HEK293T (cell line): Measurements from ENCODE around the gene GCDH.
A peak's percentile ranks its signal among the peaks of the same experiment; 100 is the strongest.

Experiments used
- CTCF ChIA-PET: fragments of 350-600 bp; formaldehyde crosslinking; extraction: SDS; loops from one replicate; lab custom pipeline; 2021; ENCODE audit warnings: antibody characterized with exemption, inconsistent platforms; lab: Yijun Ruan, JAX
- POLR2A ChIA-PET: fragments of 350-600 bp; formaldehyde crosslinking; extraction: SDS; loops from one replicate; lab custom pipeline; 2020; ENCODE audit warnings: antibody characterized with exemption, inconsistent platforms; lab: Yijun Ruan, JAX
- DNase-seq: peaks from one replicate; pipeline ENCODE4 v3.0.0; 2012; ENCODE audit warnings: mixed read lengths; ENCODE audit errors: extremely low spot score
- ARNT ChIP-seq: fragments of 450-650 bp; IDR thresholded peaks from 2 replicates; pipeline ENCODE4 v1.6.1; 2017; ENCODE audit warnings: mild to moderate bottlenecking
- BHLHE40 ChIP-seq: fragments of 450-650 bp; IDR thresholded peaks from 2 replicates; pipeline ENCODE4 v1.6.1; 2016; ENCODE audit warnings: mild to moderate bottlenecking, moderate library complexity, borderline replicate concordance
- CTBP1 ChIP-seq: fragments of 450-650 bp; IDR thresholded peaks from 2 replicates; pipeline ENCODE4 v1.6.1; 2016; ENCODE audit warnings: borderline replicate concordance
- ELF4 ChIP-seq: fragments of 450-650 bp; IDR thresholded peaks from 2 replicates; pipeline ENCODE4 v1.6.1; 2017; ENCODE audit warnings: antibody characterized with exemption
- FOXA1 ChIP-seq: fragments of 450-650 bp; IDR thresholded peaks from 2 replicates; pipeline ENCODE4 v1.6.1; 2016; ENCODE audit warnings: mild to moderate bottlenecking
- FOXK2 ChIP-seq: fragments of 450-650 bp; IDR thresholded peaks from 2 replicates; pipeline ENCODE4 v1.6.1; 2016; ENCODE audit warnings: mild to moderate bottlenecking
- FOXM1 ChIP-seq: fragments of 450-650 bp; IDR thresholded peaks from 2 replicates; pipeline ENCODE4 v1.6.1; 2017; ENCODE audit warnings: mild to moderate bottlenecking, borderline replicate concordance
- HDGF ChIP-seq: fragments of 450-650 bp; IDR thresholded peaks from 2 replicates; pipeline ENCODE4 v1.6.1; 2017; ENCODE audit warnings: antibody characterized with exemption, borderline replicate concordance
- L3MBTL2 ChIP-seq: fragments of 450-650 bp; conservative IDR thresholded peaks from 2 replicates; pipeline ENCODE4 v1.6.1; 2016; ENCODE audit warnings: mild to moderate bottlenecking
- LEF1 ChIP-seq: fragments of 450-650 bp; IDR thresholded peaks from 2 replicates; pipeline ENCODE4 v1.6.1; 2017; ENCODE audit warnings: mild to moderate bottlenecking, borderline replicate concordance
- NFRKB ChIP-seq: fragments of 450-650 bp; IDR thresholded peaks from 2 replicates; pipeline ENCODE4 v1.6.1; 2016; ENCODE audit warnings: mild to moderate bottlenecking, moderate library complexity
- PKNOX1 ChIP-seq: fragments of 450-650 bp; IDR thresholded peaks from 2 replicates; pipeline ENCODE4 v1.6.1; 2016
- SP1 ChIP-seq: fragments of 450-650 bp; IDR thresholded peaks from 2 replicates; pipeline ENCODE4 v1.6.1; 2017
- SUZ12 ChIP-seq: fragments of 450-650 bp; IDR thresholded peaks from 2 replicates; pipeline ENCODE4 v1.6.1; 2016; ENCODE audit warnings: mild to moderate bottlenecking
- TARDBP ChIP-seq: fragments of 450-650 bp; IDR thresholded peaks from 2 replicates; pipeline ENCODE4 v1.6.1; 2016
- ZNF384 ChIP-seq: fragments of 450-650 bp; IDR thresholded peaks from 2 replicates; pipeline ENCODE4 v1.6.1; 2016

Gene GCDH

GRCh38 chr19:12945479-12946091, 54.6 kb downstream of the GCDH start, which contains the start of gene RAD23A:
Gene RAD23A, plus strand, starts transcription at chr19:12945862. Its CDS starts 87 bp downstream, at chr19:12945949.
- POLR2A ChIA-PET: interaction anchor here (0.6 to 1.5 kb wide), 12 partner anchors 8 to 213 kb away, joined by 3 to 13 read pairs (median 3); partner anchors contain the start of genes FARSA, GCDH and RTBDN
- peak; percentile 96 for TF ChIP-seq ELF4
- no peak for TF ChIP-seq NFRKB
- TF ChIP-seq LEF1: no peak
- TF ChIP-seq L3MBTL2: peak; percentile 38; the same call in 1 of the 2 replicates
- no peak for TF ChIP-seq ZNF384
- peak; percentile 74 for TF ChIP-seq PKNOX1
- TF ChIP-seq BHLHE40: no peak
- no peak; the same call in 1 of the 2 replicates for TF ChIP-seq TARDBP
- TF ChIP-seq FOXA1: no peak
- TF ChIP-seq CTBP1: 0 out of 2 replicates have a peak, but pooled peaks have one; percentile 48
- peak; percentile 96 for DNase-seq
- CTCF ChIA-PET: no interaction called here

- TF ChIP-seq L3MBTL2: no peak; the same call in 1 of the 2 replicates
- no peak for TF ChIP-seq HDGF
- TF ChIP-seq ELF4: no peak
- TF ChIP-seq NFRKB: no peak
- no peak for TF ChIP-seq BHLHE40
- no peak for TF ChIP-seq SUZ12
- no peak for TF ChIP-seq FOXK2
- no peak for TF ChIP-seq ZNF384
- no peak for TF ChIP-seq CTBP1
- TF ChIP-seq TARDBP: no peak
- TF ChIP-seq FOXM1: no peak
- TF ChIP-seq ARNT: no peak
- peak; percentile 71 for DNase-seq
- CTCF ChIA-PET: no interaction called here
- POLR2A ChIA-PET: interaction anchor here (0.6 to 1.5 kb wide), 14 partner anchors 8 to 230 kb away, joined by 3 to 13 read pairs (median 3); partner anchors contain the start of genes CALR, FARSA, GCDH and RTBDN
Observed at GRCh38 chr19:12946092-12946721, 55.2 kb downstream of the GCDH start.

DNA sequence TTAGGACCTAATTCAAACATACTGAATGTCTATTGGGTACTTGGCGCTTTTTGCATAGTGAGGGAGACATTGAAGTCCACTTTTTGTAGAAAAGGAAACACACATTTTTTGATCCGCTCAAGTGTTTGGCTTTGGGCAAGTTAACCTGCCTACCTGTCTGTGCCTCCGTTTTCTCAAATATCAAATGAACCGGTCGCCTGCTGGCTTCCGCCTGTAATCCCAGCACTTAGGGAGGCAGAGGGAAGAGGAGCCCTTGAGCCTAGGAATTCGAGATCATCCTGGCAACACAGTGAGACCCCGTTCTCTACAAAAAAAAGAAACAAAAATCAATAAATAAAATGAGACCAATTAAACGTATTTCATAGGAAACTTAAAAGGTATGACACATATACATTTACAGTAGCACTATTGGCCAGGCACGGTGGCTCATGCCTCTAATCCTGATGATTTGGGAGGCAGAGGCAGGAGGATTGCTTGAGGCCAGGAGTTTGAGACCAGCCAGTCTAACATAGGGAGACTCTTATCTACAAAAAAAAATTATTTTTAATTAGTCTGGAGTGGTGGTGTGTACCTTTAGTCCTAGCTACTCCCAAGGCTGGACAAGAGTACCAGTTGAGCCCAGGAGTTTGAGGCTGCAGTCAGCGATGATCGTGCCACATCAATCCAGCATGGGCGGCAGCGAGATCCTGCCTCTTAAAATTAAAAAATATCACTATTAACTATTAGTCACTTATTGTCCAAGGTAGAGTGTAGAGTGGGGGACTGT, 56.0 kb downstream of the GCDH start:
- TF ChIP-seq ARNT: no peak
- TF ChIP-seq SP1: no peak
- no peak for TF ChIP-seq ELF4
- TF ChIP-seq ZNF384: no peak
- no peak for TF ChIP-seq FOXM1
- no peak for TF ChIP-seq BHLHE40
- TF ChIP-seq L3MBTL2: no peak
- TF ChIP-seq LEF1: no peak
- no peak for TF ChIP-seq HDGF
- no peak for TF ChIP-seq FOXA1
- no peak for TF ChIP-seq SUZ12
- TF ChIP-seq NFRKB: no peak
- no peak for TF ChIP-seq PKNOX1
- no peak for TF ChIP-seq CTBP1
- TF ChIP-seq FOXK2: no peak
- TF ChIP-seq TARDBP: no peak
- ChIA-PET POLR2A (interaction anchor here (0.6 to 1.5 kb wide), 12 partner anchors 9 to 229 kb away, joined by 3 to 13 read pairs (median 3); partner anchors contain the start of genes CALR, FARSA and RTBDN), CTCF (no interaction called here)
- DNase-seq: no peak

DNA sequence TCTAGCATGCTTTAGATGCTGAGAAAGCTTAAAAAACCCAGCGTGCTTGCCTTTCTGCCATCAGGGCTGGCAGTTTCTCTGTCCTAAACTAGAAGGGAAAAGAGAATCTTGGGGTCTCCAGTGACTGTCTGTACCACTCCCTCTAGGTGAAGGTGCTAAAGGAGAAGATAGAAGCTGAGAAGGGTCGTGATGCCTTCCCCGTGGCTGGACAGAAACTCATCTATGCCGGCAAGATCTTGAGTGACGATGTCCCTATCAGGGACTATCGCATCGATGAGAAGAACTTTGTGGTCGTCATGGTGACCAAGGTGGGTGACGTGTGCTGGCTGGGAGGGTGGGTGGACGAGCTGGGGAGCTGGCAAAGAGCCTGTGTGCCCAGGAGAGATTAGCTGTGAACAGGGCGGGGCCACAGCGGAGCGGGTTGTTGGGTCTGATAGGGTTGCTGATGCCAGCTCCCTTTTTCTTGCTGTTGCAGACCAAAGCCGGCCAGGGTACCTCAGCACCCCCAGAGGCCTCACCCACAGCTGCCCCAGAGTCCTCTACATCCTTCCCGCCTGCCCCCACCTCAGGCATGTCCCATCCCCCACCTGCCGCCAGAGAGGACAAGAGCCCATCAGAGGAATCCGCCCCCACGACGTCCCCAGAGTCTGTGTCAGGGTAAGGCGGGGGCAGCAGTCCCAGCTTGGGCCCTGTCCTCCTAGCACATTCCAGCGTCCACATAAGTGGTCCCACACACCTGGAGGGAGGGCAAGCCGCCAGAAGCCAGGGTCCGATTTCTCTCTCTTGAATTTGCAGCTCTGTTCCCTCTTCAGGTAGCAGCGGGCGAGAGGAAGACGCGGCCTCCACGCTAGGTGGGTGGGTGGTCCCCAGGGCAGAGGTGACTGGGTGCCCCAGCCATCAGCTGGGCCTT, 57.0 kb downstream of the GCDH start:
- POLR2A ChIA-PET: interaction anchor here (0.7 to 1.4 kb wide), 2 partner anchors 8 to 18 kb away, joined by 3 to 5 read pairs; no protein-coding TSS in a partner anchor
- no peak for TF ChIP-seq NFRKB
- TF ChIP-seq ZNF384: no peak
- TF ChIP-seq SP1: no peak
- no peak for TF ChIP-seq FOXA1
- TF ChIP-seq FOXK2: no peak
- TF ChIP-seq PKNOX1: no peak
- CTCF ChIA-PET: no interaction called here
- no peak for DNase-seq
